ENCODE data around the gene CC2D2A.

DNA sequence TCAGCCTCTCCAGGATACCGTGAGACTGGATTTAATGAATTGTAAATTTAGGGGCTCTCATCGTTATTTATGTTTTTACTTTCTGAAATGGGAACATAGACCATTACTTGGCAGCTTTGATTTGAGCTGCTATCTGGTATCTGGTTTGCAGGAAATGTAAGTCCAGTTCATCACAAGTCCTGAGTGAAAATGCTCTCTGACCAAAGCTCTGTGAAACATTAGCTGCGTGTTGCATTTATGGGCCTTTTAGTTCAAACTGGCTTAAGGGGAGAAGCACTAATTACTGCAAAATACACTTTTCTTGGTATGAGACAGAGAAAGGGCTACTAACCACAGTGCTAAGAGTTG is 420 bp downstream of the CC2D2A start:
- TF ChIP-seq SPI1 (IDR thresholded peaks at IDR 0.05; ENCODE audit: low read depth, low read length) (no peak), POLR2AphosphoS5 (IDR thresholded peaks at IDR 0.05; ENCODE audit: low read depth, low read length) (no peak), POLR2A (IDR thresholded peaks at IDR 0.05; ENCODE audit: low read depth, low read length) (no peak), TAF1 (IDR thresholded peaks at IDR 0.05; ENCODE audit: low read depth, low read length) (no peak), PAX5 (IDR thresholded peaks at IDR 0.05; ENCODE audit: insufficient read depth, low read length, severe bottlenecking) (no peak)

Measured in GM12891 (cell line).